KMS-11 (cell line): Measurements from ENCODE around the gene CD300LG.

Source experiments
- H2AFZ ChIP-seq: fragments of 200-600 bp; sonication (generic); 2 replicates; pipeline ENCODE4 v1.6.1; 2016; ENCODE audit warnings: antibody characterized with exemption, mixed run types, low read depth
- H3K27ac ChIP-seq: fragments of 200-600 bp; sonication (generic); 2 replicates; pipeline ENCODE4 v1.6.1; 2016; ENCODE audit warnings: mild to moderate bottlenecking, mixed run types
- H3K27me3 ChIP-seq: fragments of 200-600 bp; sonication (generic); 2 replicates; pipeline ENCODE4 v1.6.1; 2017; ENCODE audit warnings: mild to moderate bottlenecking, low read depth, mixed run types, moderate library complexity; ENCODE audit not compliant: insufficient read depth
- H3K36me3 ChIP-seq: fragments of 200-600 bp; sonication (generic); 2 replicates; pipeline ENCODE4 v1.6.1; 2017; ENCODE audit warnings: mild to moderate bottlenecking, mixed run types; ENCODE audit not compliant: insufficient read depth
- H3K4me1 ChIP-seq: fragments of 200-600 bp; sonication (generic); 2 replicates; pipeline ENCODE4 v1.6.1; 2016; ENCODE audit warnings: mild to moderate bottlenecking, low read depth, mixed run types; ENCODE audit not compliant: poor library complexity, severe bottlenecking
- H3K4me2 ChIP-seq: fragments of 200-600 bp; sonication (generic); 2 replicates; pipeline ENCODE4 v1.7.0; 2016; ENCODE audit warnings: mild to moderate bottlenecking, mixed run types
- H3K4me3 ChIP-seq: fragments of 200-600 bp; sonication (generic); IDR thresholded peaks from 2 replicates; pipeline ENCODE4 v1.6.1; 2017; ENCODE audit warnings: low read depth, low read length, mixed read lengths; ENCODE audit not compliant: insufficient read depth
- H3K79me2 ChIP-seq: fragments of 200-600 bp; sonication (generic); 2 replicates; pipeline ENCODE4 v1.6.1; 2016; ENCODE audit warnings: low read depth, mixed run types; ENCODE audit not compliant: insufficient read depth
- H3K9ac ChIP-seq: fragments of 200-600 bp; sonication (generic); 2 replicates; pipeline ENCODE4 v1.6.1; 2016; ENCODE audit warnings: mild to moderate bottlenecking, mixed run types
- H4K20me1 ChIP-seq: fragments of 200-600 bp; sonication (generic); 2 replicates; pipeline ENCODE4 v1.6.1; 2016; ENCODE audit warnings: mild to moderate bottlenecking, mixed run types; ENCODE audit not compliant: insufficient read depth
- TF ChIP-seq, protein P1 (sequence below): fragments of 200-600 bp; sonication (generic); conservative IDR thresholded peaks from 2 replicates; pipeline ENCODE4 v1.6.1; 2017; ENCODE audit warnings: low read depth, mild to moderate bottlenecking, antibody characterized with exemption, low read length, moderate library complexity, mixed read lengths

The CD300LG gene

DNA sequence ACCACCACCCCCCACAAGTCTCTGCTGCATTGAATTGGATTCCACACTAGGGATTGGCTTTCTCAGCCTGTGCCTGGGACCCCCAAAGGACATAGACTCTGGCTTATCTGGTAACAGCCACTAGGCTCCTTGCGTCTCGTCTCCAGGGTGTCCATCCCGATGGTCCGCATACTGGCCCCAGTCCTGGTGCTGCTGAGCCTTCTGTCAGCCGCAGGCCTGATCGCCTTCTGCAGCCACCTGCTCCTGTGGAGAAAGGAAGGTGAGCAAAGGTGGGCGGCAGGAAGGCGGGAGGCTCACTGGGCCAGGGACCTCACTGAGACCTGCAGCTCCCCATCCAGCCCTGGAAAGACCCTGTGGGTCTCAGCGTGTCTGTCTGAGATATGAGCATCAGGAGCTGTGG, 8.1 kb downstream of the CD300LG start:
- Histone ChIP-seq H3K36me3 (no peaks in the 10 kb centered on the region), H3K79me2 (no peaks in the 10 kb centered on the region), H3K27ac (no peak overlapping the region), H3K4me2 (no peak overlapping the region), H3K9ac (no peak overlapping the region), H4K20me1 (no peaks in the 10 kb centered on the region), H3K27me3 (peaks cover 50% of the 10 kb centered on the region), H3K4me1 (no peaks in the 10 kb centered on the region), H2AFZ (no peak overlapping the region), H3K4me3 (no peak overlapping the region)
- TF ChIP-seq, protein P1, sequence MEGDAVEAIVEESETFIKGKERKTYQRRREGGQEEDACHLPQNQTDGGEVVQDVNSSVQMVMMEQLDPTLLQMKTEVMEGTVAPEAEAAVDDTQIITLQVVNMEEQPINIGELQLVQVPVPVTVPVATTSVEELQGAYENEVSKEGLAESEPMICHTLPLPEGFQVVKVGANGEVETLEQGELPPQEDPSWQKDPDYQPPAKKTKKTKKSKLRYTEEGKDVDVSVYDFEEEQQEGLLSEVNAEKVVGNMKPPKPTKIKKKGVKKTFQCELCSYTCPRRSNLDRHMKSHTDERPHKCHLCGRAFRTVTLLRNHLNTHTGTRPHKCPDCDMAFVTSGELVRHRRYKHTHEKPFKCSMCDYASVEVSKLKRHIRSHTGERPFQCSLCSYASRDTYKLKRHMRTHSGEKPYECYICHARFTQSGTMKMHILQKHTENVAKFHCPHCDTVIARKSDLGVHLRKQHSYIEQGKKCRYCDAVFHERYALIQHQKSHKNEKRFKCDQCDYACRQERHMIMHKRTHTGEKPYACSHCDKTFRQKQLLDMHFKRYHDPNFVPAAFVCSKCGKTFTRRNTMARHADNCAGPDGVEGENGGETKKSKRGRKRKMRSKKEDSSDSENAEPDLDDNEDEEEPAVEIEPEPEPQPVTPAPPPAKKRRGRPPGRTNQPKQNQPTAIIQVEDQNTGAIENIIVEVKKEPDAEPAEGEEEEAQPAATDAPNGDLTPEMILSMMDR, result no peak

DNA sequence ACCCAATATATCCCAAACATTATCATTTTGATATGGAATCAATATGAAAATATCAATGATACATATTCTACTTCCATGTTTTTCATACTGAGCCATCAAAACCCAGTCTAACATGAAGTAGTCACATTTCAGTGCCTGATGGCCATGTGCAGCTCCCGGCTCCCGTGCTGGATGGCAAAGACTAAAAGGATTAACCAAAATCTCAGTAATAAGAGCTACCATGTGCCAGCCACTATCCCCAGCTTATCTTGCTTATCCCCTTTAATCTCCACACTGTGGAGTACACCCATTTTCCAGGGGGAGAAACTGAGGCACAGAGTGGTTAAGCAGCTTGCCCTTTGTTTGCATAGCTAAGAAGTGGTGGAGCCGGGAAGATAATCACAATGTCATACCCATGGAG, 9.2 kb downstream of the CD300LG start:
- no peaks in the 10 kb centered on the region for H3K79me2 ChIP-seq
- no peaks in the 10 kb centered on the region for H3K4me1 ChIP-seq
- no peak overlapping the region for H2AFZ ChIP-seq
- H3K4me2 ChIP-seq, result no peak overlapping the region
- no peak overlapping the region for H3K27ac ChIP-seq
- peaks cover 48% of the 10 kb centered on the region for H3K27me3 ChIP-seq
- H3K36me3 ChIP-seq, result no peaks in the 10 kb centered on the region
- H3K4me3 ChIP-seq, result no peak overlapping the region
- TF ChIP-seq, protein P1, result no peak
- no peak overlapping the region for H3K9ac ChIP-seq
- no peaks in the 10 kb centered on the region for H4K20me1 ChIP-seq

DNA sequence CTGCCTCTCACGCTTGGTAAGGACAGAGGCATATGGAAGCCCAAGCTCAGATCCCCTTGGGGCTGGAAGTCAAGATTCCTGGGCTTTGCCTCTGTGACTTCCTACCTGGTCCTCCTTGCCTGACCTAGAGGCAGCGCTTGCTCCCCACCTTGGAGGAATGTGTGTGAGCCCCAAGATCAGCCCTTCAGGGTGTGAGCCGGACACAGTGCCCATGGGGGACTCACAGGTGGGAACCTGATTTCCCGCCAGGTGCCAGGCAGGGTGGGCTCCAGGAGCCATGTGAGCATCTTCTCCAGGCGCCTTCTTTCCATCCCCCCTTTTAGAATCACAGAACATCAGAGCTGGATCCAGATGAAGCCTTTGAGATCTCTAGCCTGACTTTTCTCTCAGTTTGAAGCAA, 10.2 kb downstream of the CD300LG start:
- TF ChIP-seq, protein P1, result no peak
- Histone ChIP-seq H3K79me2 (no peaks in the 10 kb centered on the region), H4K20me1 (no peaks in the 10 kb centered on the region), H2AFZ (no peak overlapping the region), H3K4me2 (no peak overlapping the region), H3K36me3 (no peaks in the 10 kb centered on the region), H3K27me3 (peaks cover 46% of the 10 kb centered on the region), H3K9ac (no peak overlapping the region), H3K27ac (no peak overlapping the region), H3K4me1 (no peaks in the 10 kb centered on the region), H3K4me3 (no peak overlapping the region)

DNA sequence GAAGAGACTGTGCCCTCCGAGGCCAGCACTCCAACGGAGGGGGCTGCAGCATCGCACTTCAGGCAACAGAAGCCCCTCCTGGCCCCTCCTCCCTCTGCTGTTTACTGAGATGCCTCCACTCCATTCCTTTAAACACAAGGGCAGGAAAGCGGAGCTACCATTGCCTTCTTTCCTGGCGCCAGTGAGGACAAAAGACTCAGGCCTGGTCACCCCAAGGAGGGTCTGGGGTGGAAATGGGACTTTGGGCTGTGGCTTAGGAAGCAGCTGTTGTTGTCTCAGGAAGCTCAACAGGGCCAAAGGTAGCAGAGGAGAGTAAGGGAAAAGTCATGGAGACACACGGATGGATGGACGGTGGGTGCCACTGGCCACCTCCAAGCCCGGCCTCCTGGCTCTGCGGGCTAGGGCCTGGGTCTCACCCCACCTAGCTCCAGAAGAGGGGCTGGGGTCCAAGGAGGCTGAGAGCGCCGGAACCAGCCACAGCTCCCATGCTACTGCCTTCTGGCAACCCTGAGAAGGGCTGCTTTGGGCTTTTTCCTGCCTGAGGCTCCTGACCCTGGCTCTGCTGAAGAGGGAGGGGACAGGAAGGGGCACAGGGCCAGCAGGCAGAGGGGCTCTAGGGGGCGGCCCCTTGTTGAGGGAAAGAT, 11.1 kb downstream of the CD300LG start:
- no peaks in the 10 kb centered on the region for H3K79me2 ChIP-seq
- H3K27me3 ChIP-seq, result peaks cover 38% of the 10 kb centered on the region
- no peak overlapping the region for H3K27ac ChIP-seq
- H4K20me1 ChIP-seq, result no peaks in the 10 kb centered on the region
- H2AFZ ChIP-seq, result no peak overlapping the region
- H3K36me3 ChIP-seq, result no peaks in the 10 kb centered on the region
- TF ChIP-seq, protein P1, result no peak
- H3K4me3 ChIP-seq, result no peak overlapping the region
- no peak overlapping the region for H3K9ac ChIP-seq
- no peaks in the 10 kb centered on the region for H3K4me1 ChIP-seq
- H3K4me2 ChIP-seq, result no peak overlapping the region
